Measurements from ENCODE around the gene MAFG. TPM values are rescaled to one million over a fixed set of nuclear protein-coding genes. Genes with fewer than 3 reads are reported as not detected.
A peak's percentile ranks its signal among the peaks of the same experiment; 100 is the strongest.

Gene MAFG
- total and polyA plus RNA-seq, 9 of the 15 experiments (the other 6 are each of a cell fraction or from before 2014, with no cell fraction given): 1.1 to 58.1 (median 24.9) TPM

- peak; percentile 83 for TF ChIP-seq GMEB1 (CRISPR knock-in tag; IDR thresholded peaks at IDR 0.05)
- TF ChIP-seq LEF1 (IDR thresholded peaks at IDR 0.05): no peak
- TF ChIP-seq HMGN3 (IDR thresholded peaks at IDR 0.05; ENCODE audit: borderline replicate concordance, extremely low read depth, insufficient read length, low read depth, low read length): peak; percentile 61
- no peak for TF ChIP-seq ZNF589 (CRISPR knock-in tag; IDR thresholded peaks at IDR 0.05; ENCODE audit: low read depth)
- no peak for TF ChIP-seq GTF2A2 (tag; IDR thresholded peaks at IDR 0.05)
- TF ChIP-seq ZBTB11 (CRISPR knock-in tag; IDR thresholded peaks at IDR 0.05): no peak
- no peak for TF ChIP-seq SAFB2 (IDR thresholded peaks at IDR 0.05; ENCODE audit: borderline replicate concordance, low read depth, low read length, severe bottlenecking)
- TF ChIP-seq MGA (IDR thresholded peaks at IDR 0.05): peak; percentile 90
- TF ChIP-seq PCBP1 (IDR thresholded peaks at IDR 0.05; ENCODE audit: low read depth, low read length, poor library complexity, severe bottlenecking): peak; percentile 54
Observed at GRCh38 chr17:81922566-81923301, 4.8 kb downstream of the MAFG start (continued).
